Transverse colon (tissue), 4 donors: ENCODE results near the gene NRP1. TPM values are rescaled to one million over a fixed set of nuclear protein-coding genes. Genes with fewer than 3 reads are reported as not detected.

Source experiments
- DNase-seq: peaks from one replicate; pipeline ENCODE4 v3.0.0-alpha.2; 2019
- H3K27ac ChIP-seq, 4 donors: fragments of 200-600 bp; sonication (generic); 2 replicates each; pipeline ENCODE4 v1.5.1; 2016 to 2018; ENCODE audit warnings: inconsistent platforms in 4 of 4
- H3K27me3 ChIP-seq: fragments of 200-600 bp; sonication (generic); 2 replicates; pipeline ENCODE4 v1.5.1; 2017; ENCODE audit warnings: inconsistent platforms
- H3K36me3 ChIP-seq, 4 donors: fragments of 200-600 bp; sonication (generic); 2 replicates each; pipeline ENCODE4 v1.5.1; 2017 to 2019; ENCODE audit warnings: inconsistent platforms in 4 of 4
- H3K4me1 ChIP-seq, 4 donors: fragments of 200-600 bp; sonication (generic); 2 replicates each; pipeline ENCODE4 v1.5.1; 2017 to 2020; ENCODE audit warnings: inconsistent platforms in 4 of 4
- H3K4me3 ChIP-seq, 4 donors: fragments of 200-600 bp; sonication (generic); 1 replicate in 1 of 4; 2 replicates in 3 of 4; pipeline versions ENCODE4 v1.5.1 to v1.6.1; 2017 to 2019; ENCODE audit warnings: inconsistent platforms in 4 of 4
- H3K9me3 ChIP-seq, 2 donors: fragments of 200-600 bp; sonication (generic); 2 replicates each; pipeline ENCODE4 v1.5.1; 2017 to 2019; ENCODE audit warnings: inconsistent platforms in 2 of 2
- EP300 ChIP-seq: sonication (generic); formaldehyde crosslinking; IDR thresholded peaks from one replicate; pipeline ENCODE4 v1.6.1; 2017; ENCODE audit warnings: antibody characterized with exemption, low read depth
- POLR2A ChIP-seq: fragments of 450-650 bp; IDR thresholded peaks from one replicate; pipeline ENCODE4 v1.6.1; 2016; ENCODE audit warnings: antibody characterized with exemption, mild to moderate bottlenecking, moderate library complexity
- POLR2AphosphoS5 ChIP-seq, 3 donors: sonication (generic); formaldehyde crosslinking; IDR thresholded peaks; one replicate each; pipeline ENCODE4 v1.6.1; 2016; ENCODE audit warnings: antibody characterized with exemption in 3 of 3
- WGBS, 2 donors: methylation state at CpG; one replicate each; pipeline ENCODE4 v1.1.5; 2018; ENCODE audit warnings: low coverage in 1 of 2; 5-methylcytosine and 5-hydroxymethylcytosine counted together
- in situ Hi-C, 4 donors: fragments of 200-750 bp; cut with MboI; loops; one replicate each; pipeline versions ENCODE4 v1.15.0 to v1.15.1; 2017; ENCODE audit warnings: low sequenced_read_pairs in 3 of 4, low pct_ligation_motif_present in 1 of 4, low pct_unique_long_range_greater_than_20kb in 1 of 4
- intact Hi-C: fragments of 100-400 bp; cut with DNase I; formaldehyde crosslinking; loops from one replicate; pipeline ENCODE4 v1.15.1; 2023; ENCODE audit warnings: low total_unique reads
- total RNA-seq, 4 donors: library from RNA; depleted of rRNA; stranded (reverse); fragments of >200 nt; gene quantifications; one replicate each; pipeline ENCODE4 v1.1.0, GENCODE V29; 2016
- TF ChIP-seq, protein P1 (sequence below), 5 experiments: fragments of 200-600 bp in 3 of 5; fragments of 450-650 bp in 2 of 5; sonication (generic) in 3 of 5; IDR thresholded peaks; 1 replicate in 2 of 5; 2 replicates in 3 of 5; pipeline ENCODE4 v1.5.1; 2016 to 2017; ENCODE audit warnings: antibody characterized with exemption in 5 of 5, inconsistent platforms in 3 of 5, mild to moderate bottlenecking in 2 of 5, moderate library complexity in 1 of 5

NRP1 gene
- total RNA-seq, 4 donors from 2014 or later: 14.1 to 35.5 (median 19.5) TPM

DNA sequence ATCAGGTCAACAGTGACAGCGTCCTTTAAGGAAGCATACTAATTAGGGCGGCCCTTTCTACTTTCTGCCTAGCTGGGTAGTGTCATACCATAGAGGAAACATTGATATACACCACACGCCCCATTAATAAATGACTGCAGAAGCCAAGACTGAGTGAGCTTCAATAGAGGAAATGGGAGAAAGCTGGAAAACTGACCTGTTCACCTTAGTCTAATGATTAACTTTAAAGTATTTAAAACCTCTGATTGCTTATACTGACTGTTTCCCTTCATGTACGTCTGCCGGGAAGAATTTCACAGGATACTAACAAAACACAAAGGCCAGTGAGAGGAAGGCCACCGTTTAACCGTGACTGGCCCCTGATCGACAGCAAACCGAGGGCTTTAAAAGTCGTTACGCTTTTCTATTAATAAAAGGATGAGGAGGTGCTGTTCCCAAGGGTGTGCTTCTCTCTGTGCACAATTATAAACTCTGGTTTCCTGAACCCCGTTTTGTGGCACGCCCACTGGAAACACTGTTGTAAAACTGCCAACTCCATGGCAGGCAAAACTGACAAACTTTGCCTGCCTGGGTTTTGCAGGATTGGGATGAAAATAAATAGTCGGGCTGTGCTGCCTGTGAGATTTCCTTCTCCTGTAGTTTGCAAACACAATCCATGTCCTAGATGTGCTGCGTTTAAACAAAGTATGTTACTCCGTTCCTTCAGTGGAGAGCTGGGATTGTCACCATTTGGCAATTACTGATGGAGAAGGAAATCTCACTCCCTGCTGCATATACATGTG lies 137.6 kb downstream of the NRP1 start:
- 24 to 26% methylated on average over 13 to 16 of the region's 16 CpGs for whole genome bisulfite sequencing, 2 donors
- Histone ChIP-seq H3K27me3 (no peaks in the 10 kb centered on the region), H3K27ac (peak overlapping the region; percentile 4 to 29 (median 16)), H3K9me3 (no peaks in the 10 kb centered on the region), H3K4me1 (peaks cover 0 to 37% (median 16%) of the 10 kb centered on the region in 4 donors), H3K36me3 (no peaks in the 10 kb centered on the region), H3K4me3 (peak overlapping the region in 2 of 4 donors; percentile 7 to 29)
- in situ Hi-C loops (loop anchor here (10.0 to 25.0 kb wide), 2 partner anchors 128 to 1440 kb away; no protein-coding TSS in a partner anchor), intact Hi-C loops (no loop called here)
- peak; percentile 20 for DNase-seq
- TF ChIP-seq, protein P1, sequence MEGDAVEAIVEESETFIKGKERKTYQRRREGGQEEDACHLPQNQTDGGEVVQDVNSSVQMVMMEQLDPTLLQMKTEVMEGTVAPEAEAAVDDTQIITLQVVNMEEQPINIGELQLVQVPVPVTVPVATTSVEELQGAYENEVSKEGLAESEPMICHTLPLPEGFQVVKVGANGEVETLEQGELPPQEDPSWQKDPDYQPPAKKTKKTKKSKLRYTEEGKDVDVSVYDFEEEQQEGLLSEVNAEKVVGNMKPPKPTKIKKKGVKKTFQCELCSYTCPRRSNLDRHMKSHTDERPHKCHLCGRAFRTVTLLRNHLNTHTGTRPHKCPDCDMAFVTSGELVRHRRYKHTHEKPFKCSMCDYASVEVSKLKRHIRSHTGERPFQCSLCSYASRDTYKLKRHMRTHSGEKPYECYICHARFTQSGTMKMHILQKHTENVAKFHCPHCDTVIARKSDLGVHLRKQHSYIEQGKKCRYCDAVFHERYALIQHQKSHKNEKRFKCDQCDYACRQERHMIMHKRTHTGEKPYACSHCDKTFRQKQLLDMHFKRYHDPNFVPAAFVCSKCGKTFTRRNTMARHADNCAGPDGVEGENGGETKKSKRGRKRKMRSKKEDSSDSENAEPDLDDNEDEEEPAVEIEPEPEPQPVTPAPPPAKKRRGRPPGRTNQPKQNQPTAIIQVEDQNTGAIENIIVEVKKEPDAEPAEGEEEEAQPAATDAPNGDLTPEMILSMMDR (IDR thresholded peaks at IDR 0.05): no peak
- TF ChIP-seq EP300: no peak
- TF ChIP-seq POLR2AphosphoS5 (IDR thresholded peaks at IDR 0.05): no peak
- TF ChIP-seq POLR2A: no peak

DNA sequence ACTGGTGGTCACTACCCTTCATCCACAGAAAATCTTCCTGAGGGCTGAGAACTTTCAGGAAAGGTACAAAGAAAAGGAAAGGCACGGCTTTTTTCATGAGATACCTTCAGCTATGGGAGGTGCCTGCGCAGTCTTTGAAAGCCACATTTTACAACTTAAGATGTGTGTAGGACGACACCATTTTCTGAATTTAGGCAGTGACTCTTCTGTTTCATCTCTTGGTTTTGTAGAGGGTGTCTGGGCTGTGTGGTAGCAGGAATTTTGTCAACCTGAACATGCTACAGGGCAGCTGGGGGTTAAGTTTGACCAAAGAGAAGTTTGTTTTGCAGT lies 138.1 kb downstream of the NRP1 start:
- no peaks in the 10 kb centered on the region for H3K27me3 ChIP-seq
- intact Hi-C loops: no loop called here
- peaks cover 0 to 37% (median 16%) of the 10 kb centered on the region in 4 donors for H3K4me1 ChIP-seq

GRCh38 chr10:33195608-33196376 lies 138.7 kb downstream of the NRP1 start:
- no peaks in the 10 kb centered on the region for H3K9me3 ChIP-seq

More for the DNA sequence above, 138.1 kb downstream of the NRP1 start:
- peak overlapping the region in 2 of 4 donors; percentile 4 to 29 for H3K27ac ChIP-seq
- WGBS, 2 donors: 63 to 83% methylated on average over 3 of the region's 3 CpGs
- no peak for DNase-seq
- no peak for TF ChIP-seq POLR2AphosphoS5 (IDR thresholded peaks at IDR 0.05)
- no peak for TF ChIP-seq POLR2A
- TF ChIP-seq, protein P1 (IDR thresholded peaks at IDR 0.05): no peak
- no peaks in the 10 kb centered on the region for H3K9me3 ChIP-seq
- H3K4me3 ChIP-seq: no peak overlapping the region
- in situ Hi-C loops: loop anchor here (10.0 to 25.0 kb wide), 2 partner anchors 128 to 1441 kb away; no protein-coding TSS in a partner anchor
- H3K36me3 ChIP-seq: no peaks in the 10 kb centered on the region

More at GRCh38 chr10:33195608-33196376, 138.7 kb downstream of the NRP1 start:
- Histone ChIP-seq H3K4me1 (peaks cover 0 to 37% (median 16%) of the 10 kb centered on the region in 4 donors), H3K36me3 (no peaks in the 10 kb centered on the region), H3K27ac (peak overlapping the region in 1 of 4 donors; percentile 29), H3K4me3 (no peak overlapping the region), H3K27me3 (no peaks in the 10 kb centered on the region)
- intact Hi-C loops: no loop called here
- TF ChIP-seq, protein P1 (IDR thresholded peaks at IDR 0.05): no peak
- no peak for TF ChIP-seq POLR2A
- no peak for TF ChIP-seq POLR2AphosphoS5 (IDR thresholded peaks at IDR 0.05)
- TF ChIP-seq EP300: no peak
- 73 to 100% methylated on average over 2 to 8 of the region's 8 CpGs for WGBS, 2 donors
- no peak for DNase-seq
- in situ Hi-C loops: loop anchor here (10.0 to 25.0 kb wide), 2 partner anchors 129 to 1442 kb away; no protein-coding TSS in a partner anchor
